Neuronal stem cell (in vitro differentiated cells): ENCODE measurements around the gene MARCHF3.

Source experiments
- DNase-seq: peaks from one replicate; pipeline ENCODE4 v3.0.0-alpha.2; 2013; ENCODE audit warnings: low spot score
- H2AFZ ChIP-seq: one replicate; pipeline ENCODE4 v1.6.1; 2013; ENCODE audit warnings: mild to moderate bottlenecking, low read length, inconsistent platforms
- H2AK5ac ChIP-seq: 2 replicates; pipeline ENCODE4 v1.6.1; 2013; ENCODE audit warnings: low read depth, mild to moderate bottlenecking, inconsistent platforms, low read length, moderate library complexity, mixed read lengths
- H2BK120ac ChIP-seq: 2 replicates; pipeline ENCODE4 v1.6.1; 2013; ENCODE audit warnings: low read depth, mild to moderate bottlenecking, inconsistent platforms, low read length, moderate library complexity, mixed read lengths
- H2BK12ac ChIP-seq: one replicate; pipeline ENCODE4 v1.6.1; 2013; ENCODE audit warnings: low read length, inconsistent platforms
- H2BK15ac ChIP-seq: 2 replicates; pipeline ENCODE4 v1.6.1; 2013; ENCODE audit warnings: mild to moderate bottlenecking, low read length, inconsistent platforms, mixed read lengths
- H2BK5ac ChIP-seq: one replicate; pipeline ENCODE4 v1.6.1; 2013; ENCODE audit warnings: inconsistent platforms, mild to moderate bottlenecking, low read length, moderate library complexity
- H3K14ac ChIP-seq: one replicate; pipeline ENCODE4 v1.6.1; 2013; ENCODE audit warnings: low read length, inconsistent platforms
- H3K18ac ChIP-seq: 2 replicates; pipeline ENCODE4 v1.6.1; 2013; ENCODE audit warnings: low read length, inconsistent platforms
- H3K23ac ChIP-seq: 2 replicates; pipeline ENCODE4 v1.6.1; 2013; ENCODE audit warnings: low read depth, mild to moderate bottlenecking, mixed read lengths, low read length, inconsistent platforms; ENCODE audit not compliant: poor library complexity
- H3K27ac ChIP-seq: replicated peaks from 3 replicates; pipeline ENCODE4 v1.5.1; 2013; ENCODE audit warnings: low read length, inconsistent platforms
- H3K27me3 ChIP-seq, 3 experiments: 2 replicates each; pipeline ENCODE4 v1.6.1; 2013; ENCODE audit warnings: low read length in 3 of 3, mild to moderate bottlenecking in 2 of 3, inconsistent platforms in 1 of 3, low read depth in 1 of 3, mixed read lengths in 1 of 3, moderate library complexity in 1 of 3; ENCODE audit not compliant: control insufficient read depth in 3 of 3, insufficient read depth in 3 of 3
- H3K36me3 ChIP-seq, 2 donors: replicated peaks in 1 of 2; 2 replicates each; pipeline ENCODE4 v1.6.1; 2013; ENCODE audit warnings: low read length in 2 of 2; ENCODE audit not compliant: control insufficient read depth in 2 of 2, insufficient read depth in 2 of 2
- H3K4ac ChIP-seq: 2 replicates; pipeline ENCODE4 v1.6.1; 2013; ENCODE audit warnings: inconsistent platforms, mild to moderate bottlenecking, low read length, moderate library complexity
- H3K4me1 ChIP-seq, 2 donors: 1 replicate in 1 of 2; 2 replicates in 1 of 2; pipeline ENCODE4 v1.6.1; 2013; ENCODE audit warnings: low read length in 2 of 2, low read depth in 1 of 2; ENCODE audit not compliant: control insufficient read depth in 2 of 2, insufficient read depth in 1 of 2
- H3K4me2 ChIP-seq: one replicate; pipeline ENCODE4 v1.6.1; 2013; ENCODE audit warnings: mild to moderate bottlenecking, low read length, inconsistent platforms; ENCODE audit not compliant: insufficient read depth, poor library complexity, severe bottlenecking
- H3K4me3 ChIP-seq, 2 donors: 2 replicates each; pipeline ENCODE4 v1.5.1; 2013; ENCODE audit warnings: low read length in 2 of 2, mild to moderate bottlenecking in 2 of 2, inconsistent platforms in 1 of 2, moderate library complexity in 1 of 2
- H3K79me1 ChIP-seq: one replicate; pipeline ENCODE4 v1.6.1; 2013; ENCODE audit warnings: low read depth, mild to moderate bottlenecking, inconsistent platforms, low read length, moderate library complexity
- H3K9ac ChIP-seq: one replicate; pipeline ENCODE4 v1.6.1; 2013; ENCODE audit warnings: mild to moderate bottlenecking, low read depth, low read length, inconsistent platforms; ENCODE audit not compliant: poor library complexity
- H3K9me3 ChIP-seq, 2 donors: replicated peaks in 1 of 2; 2 replicates each; pipeline versions ENCODE3 to v1.6.1; 2013; ENCODE audit warnings: low read length in 2 of 2, mild to moderate bottlenecking in 2 of 2, inconsistent platforms in 1 of 2, low read depth in 1 of 2, mixed read lengths in 1 of 2, moderate library complexity in 1 of 2; ENCODE audit not compliant: control insufficient read depth in 2 of 2, insufficient read depth in 1 of 2
- H4K8ac ChIP-seq: one replicate; pipeline ENCODE4 v1.6.1; 2013; ENCODE audit warnings: low read depth, mild to moderate bottlenecking, inconsistent platforms, low read length, moderate library complexity
- H4K91ac ChIP-seq: one replicate; pipeline ENCODE4 v1.6.1; 2013; ENCODE audit warnings: low read length, low read depth, mild to moderate bottlenecking, inconsistent platforms; ENCODE audit not compliant: poor library complexity
- WGBS, 2 donors: extraction: QIAGEN DNeasy Blood & Tissue Kit; methylation state at CpG; one replicate each; pipeline ENCODE4 v1.1.7; 2013; ENCODE audit warnings: missing lambda C conversion rate in 2 of 2, mixed read lengths in 1 of 2; ENCODE audit not compliant: insufficient read length in 2 of 2, insufficient replicate concordance in 1 of 2; ENCODE audit errors: extremely low coverage in 2 of 2; 5-methylcytosine and 5-hydroxymethylcytosine counted together

The MARCHF3 gene

DNA sequence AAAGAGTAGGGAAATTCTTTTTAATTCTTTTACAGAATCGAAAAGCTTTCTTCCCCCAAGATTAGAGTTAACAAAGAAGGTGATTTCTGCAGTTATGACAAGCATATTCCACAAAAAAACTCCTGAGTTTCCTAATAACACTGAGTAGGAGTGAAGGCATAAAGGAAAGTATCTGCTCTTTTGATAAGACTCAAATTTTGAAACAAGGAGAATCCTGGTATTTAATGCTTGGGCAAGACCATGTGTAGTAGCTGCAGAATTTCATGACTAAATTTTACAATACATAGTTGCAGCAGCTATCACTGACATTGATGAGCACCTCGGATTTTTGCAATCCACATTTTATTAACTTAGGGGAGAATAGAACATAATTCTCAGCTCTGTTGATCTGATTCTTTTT lies 92.6 kb downstream of the MARCHF3 start:
- H4K8ac ChIP-seq, result no peak overlapping the region
- H2BK5ac ChIP-seq, result no peak overlapping the region
- no peak overlapping the region for H4K91ac ChIP-seq
- H3K27me3 ChIP-seq, result no peaks in the 10 kb centered on the region
- no peak overlapping the region for H3K14ac ChIP-seq
- H2BK120ac ChIP-seq, result no peak overlapping the region
- no peak overlapping the region for H2AK5ac ChIP-seq
- H3K4me1 ChIP-seq, result no peaks in the 10 kb centered on the region
- H3K79me1 ChIP-seq, result no peaks in the 10 kb centered on the region
- no peak overlapping the region for H2AFZ ChIP-seq
- H3K4me3 ChIP-seq, result no peak overlapping the region
- H3K23ac ChIP-seq, result no peak overlapping the region
- no peak overlapping the region for H2BK15ac ChIP-seq
- WGBS, 2 donors, result no CpG with 5 or more reads among the region's 2 CpGs
- H3K4ac ChIP-seq, result no peak overlapping the region
- H3K36me3 ChIP-seq, result no peaks in the 10 kb centered on the region
- no peak overlapping the region for H3K9ac ChIP-seq
- H3K4me2 ChIP-seq, result no peak overlapping the region
- no peak for DNase-seq
- H2BK12ac ChIP-seq, result no peak overlapping the region
- H3K18ac ChIP-seq, result no peak overlapping the region
- H3K9me3 ChIP-seq, result no peaks in the 10 kb centered on the region
- no peak overlapping the region for H3K27ac ChIP-seq

DNA sequence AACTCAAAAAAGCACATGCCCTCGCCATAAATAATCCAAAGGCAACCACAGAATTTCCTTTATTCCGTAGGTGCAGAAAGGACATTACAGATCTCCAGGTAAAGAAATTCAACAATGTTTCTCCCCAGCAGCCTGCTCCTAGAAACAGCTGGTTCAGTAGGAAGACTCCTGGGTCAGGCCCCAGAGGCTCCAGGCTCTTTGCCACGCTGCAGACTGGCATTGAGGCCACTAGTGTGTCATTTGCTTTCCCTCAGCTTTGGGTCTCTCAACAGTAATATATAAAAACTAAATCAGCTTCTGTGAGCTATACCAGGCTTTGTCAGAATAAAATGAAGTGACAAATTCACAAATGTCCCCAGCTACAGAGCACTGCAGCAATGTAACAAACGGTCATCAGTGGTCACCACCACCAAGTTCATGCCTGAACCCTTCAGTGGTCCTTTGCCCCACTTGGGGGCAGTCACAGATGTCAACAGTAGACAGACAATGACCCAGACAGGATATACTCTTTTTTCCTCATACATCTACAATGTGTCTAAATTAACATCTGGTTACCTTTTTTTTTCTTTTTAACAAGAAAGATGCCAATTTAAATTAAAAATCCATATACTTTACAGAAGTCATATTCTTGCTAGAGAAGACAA lies 93.5 kb downstream of the MARCHF3 start:
- H3K27me3 ChIP-seq, result no peaks in the 10 kb centered on the region
- H3K14ac ChIP-seq, result no peak overlapping the region
- H2BK15ac ChIP-seq, result no peak overlapping the region
- no peak overlapping the region for H2BK12ac ChIP-seq
- no peak overlapping the region for H4K91ac ChIP-seq
- no peak overlapping the region for H3K4ac ChIP-seq
- no peaks in the 10 kb centered on the region for H3K36me3 ChIP-seq
- H3K18ac ChIP-seq, result no peak overlapping the region
- H2BK120ac ChIP-seq, result no peak overlapping the region
- H2AFZ ChIP-seq, result no peak overlapping the region
- no peak overlapping the region for H3K23ac ChIP-seq
- H2AK5ac ChIP-seq, result no peak overlapping the region
- no peak overlapping the region for H2BK5ac ChIP-seq
- no CpG with 5 or more reads among the region's 4 CpGs for WGBS, 2 donors
- H3K9me3 ChIP-seq, result no peaks in the 10 kb centered on the region
- no peak overlapping the region for H3K27ac ChIP-seq
- no peak overlapping the region for H3K9ac ChIP-seq
- H3K4me3 ChIP-seq, result no peak overlapping the region
- no peaks in the 10 kb centered on the region for H3K4me1 ChIP-seq
- no peak overlapping the region for H3K4me2 ChIP-seq
- DNase-seq, result no peak
- no peak overlapping the region for H4K8ac ChIP-seq
- H3K79me1 ChIP-seq, result no peaks in the 10 kb centered on the region

DNA sequence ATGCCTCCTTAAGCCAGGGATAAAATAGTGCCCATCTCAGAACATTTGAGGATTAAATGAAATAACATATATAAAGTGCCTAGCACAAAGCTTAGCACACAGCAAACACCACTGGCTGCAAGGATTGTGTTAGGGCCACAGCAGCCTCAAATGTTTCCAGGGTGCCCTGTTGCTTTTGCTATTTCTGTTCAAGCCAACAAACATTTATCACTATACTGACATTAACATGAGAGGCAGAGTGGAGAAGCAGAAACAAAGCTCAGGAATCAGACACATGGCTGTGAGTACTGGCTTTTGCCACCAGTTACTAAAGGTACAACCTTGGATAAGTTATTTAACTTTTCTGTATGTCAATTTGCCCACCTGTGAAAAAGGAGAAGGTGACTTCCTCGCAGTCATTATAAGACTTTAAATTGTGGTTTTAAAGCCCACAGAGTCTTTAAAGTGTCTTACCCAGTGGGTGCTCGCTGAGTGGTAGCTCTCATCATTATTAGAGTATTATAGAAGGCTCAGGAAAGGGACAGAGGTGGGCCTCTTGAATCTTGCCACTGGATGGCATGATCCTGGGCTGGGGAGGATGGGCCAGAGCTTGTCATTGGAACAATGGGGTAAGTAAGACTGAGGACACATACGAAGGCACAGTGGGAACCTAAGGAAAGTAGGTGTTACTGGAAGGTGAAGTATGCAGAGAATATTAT lies 98.2 kb downstream of the MARCHF3 start:
- H3K4ac ChIP-seq, result no peak overlapping the region
- H3K27ac ChIP-seq, result no peak overlapping the region
- no peak overlapping the region for H3K4me2 ChIP-seq
- no peak overlapping the region for H2AK5ac ChIP-seq
- no peak for DNase-seq
- H3K14ac ChIP-seq, result no peak overlapping the region
- H3K4me3 ChIP-seq, result no peak overlapping the region
- no peak overlapping the region for H3K23ac ChIP-seq
- H4K8ac ChIP-seq, result no peak overlapping the region
- peaks cover 1 to 3% of the 10 kb centered on the region in 2 donors for H3K4me1 ChIP-seq
- H3K27me3 ChIP-seq, result no peaks in the 10 kb centered on the region
- H3K79me1 ChIP-seq, result no peaks in the 10 kb centered on the region
- WGBS, 2 donors, result no CpG with 5 or more reads among the region's 3 CpGs
- H2BK12ac ChIP-seq, result no peak overlapping the region
- H4K91ac ChIP-seq, result no peak overlapping the region
- no peaks in the 10 kb centered on the region for H3K9me3 ChIP-seq
- no peak overlapping the region for H2BK5ac ChIP-seq
- no peak overlapping the region for H2BK120ac ChIP-seq
- H2AFZ ChIP-seq, result no peak overlapping the region
- H3K18ac ChIP-seq, result no peak overlapping the region
- no peaks in the 10 kb centered on the region for H3K36me3 ChIP-seq
- H3K9ac ChIP-seq, result no peak overlapping the region
- no peak overlapping the region for H2BK15ac ChIP-seq

DNA sequence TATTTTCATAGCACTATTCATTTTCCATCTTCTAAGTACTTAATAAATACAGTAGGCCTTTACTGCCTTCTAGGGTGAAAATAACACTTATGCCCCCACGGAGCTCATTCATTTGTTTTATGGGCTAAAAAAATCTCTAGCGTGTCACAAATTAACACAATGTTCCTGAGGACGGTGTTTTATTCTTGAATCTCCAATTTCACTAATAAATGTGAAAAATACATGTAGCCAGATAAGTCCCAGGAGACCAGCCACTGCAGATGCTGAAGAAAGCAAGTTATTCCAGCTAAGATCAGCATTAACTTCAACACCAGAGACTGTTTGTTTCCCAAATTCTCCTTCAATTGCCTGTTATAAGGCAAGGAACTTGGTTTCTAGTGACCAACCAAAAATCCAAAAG lies 102.3 kb downstream of the MARCHF3 start:
- peaks cover 1 to 7% of the 10 kb centered on the region in 2 donors for H3K4me1 ChIP-seq
- no peak overlapping the region for H3K4me3 ChIP-seq
- no peak overlapping the region for H3K9ac ChIP-seq
- H2BK12ac ChIP-seq, result no peak overlapping the region
- no peak overlapping the region for H3K27ac ChIP-seq
- H2BK120ac ChIP-seq, result no peak overlapping the region
- H3K23ac ChIP-seq, result no peak overlapping the region
- no peaks in the 10 kb centered on the region for H3K9me3 ChIP-seq
- H3K79me1 ChIP-seq, result no peaks in the 10 kb centered on the region
- DNase-seq, result no peak
- no peak overlapping the region for H3K4ac ChIP-seq
- no peak overlapping the region for H2AK5ac ChIP-seq
- no peak overlapping the region for H2BK5ac ChIP-seq
- no peaks in the 10 kb centered on the region for H3K36me3 ChIP-seq
- H3K4me2 ChIP-seq, result no peak overlapping the region
- H3K27me3 ChIP-seq, result no peaks in the 10 kb centered on the region
- no CpG with 5 or more reads among the region's 3 CpGs for WGBS, 2 donors
- no peak overlapping the region for H2BK15ac ChIP-seq
- H4K91ac ChIP-seq, result no peak overlapping the region
- H3K14ac ChIP-seq, result no peak overlapping the region
- H3K18ac ChIP-seq, result no peak overlapping the region
- H2AFZ ChIP-seq, result no peak overlapping the region
- no peak overlapping the region for H4K8ac ChIP-seq
